SK-N-SH (cell line): Measurements from ENCODE around the gene TSPYL4. TPM values are rescaled to one million over a fixed set of nuclear protein-coding genes. Genes with fewer than 3 reads are reported as not detected.

Experiments
- CTCF ChIA-PET: fragments of 300-600, 350-600 bp; formaldehyde crosslinking; extraction: SDS; loops from one replicate; lab custom pipeline; 2021; lab: Yijun Ruan, JAX
- POLR2A ChIA-PET: fragments of 350-600 bp; sonication (Branson Sonifier 250); formaldehyde crosslinking; extraction: SDS; loops from one replicate; lab custom pipeline; 2020; ENCODE audit warnings: antibody characterized with exemption, inconsistent platforms; lab: Yijun Ruan, JAX
- DNase-seq: peaks from one replicate; pipeline ENCODE4 v3.0.0; 2012
- H2AFZ ChIP-seq: fragments of 200-600 bp; sonication (generic); 2 replicates; pipeline ENCODE4 v1.8.1; 2016; ENCODE audit warnings: antibody characterized with exemption, mild to moderate bottlenecking, low read depth
- H3F3A ChIP-seq: fragments of 200-600 bp; sonication (generic); replicated peaks from 2 replicates; pipeline ENCODE3; 2016; ENCODE audit warnings: antibody characterized with exemption, mild to moderate bottlenecking; ENCODE audit not compliant: insufficient read depth
- H3K27ac ChIP-seq, 2 experiments: fragments of 200-500 bp in 1 of 2; fragments of 200-600 bp in 1 of 2; sonication (Bioruptor generic) in 1 of 2; sonication (generic), shearing (Covaris generic) in 1 of 2; 2 replicates each; pipeline versions ENCODE4 v1.5.1 to v1.6.1; 2014 to 2016; ENCODE audit warnings: low read depth in 2 of 2, inconsistent platforms in 1 of 2, low read length in 1 of 2, mild to moderate bottlenecking in 1 of 2, mixed read lengths in 1 of 2
- H3K27me3 ChIP-seq: fragments of 200-600 bp; sonication (generic), shearing (Covaris generic); 2 replicates; pipeline ENCODE4 v1.6.1; 2016; ENCODE audit warnings: mixed run types; ENCODE audit not compliant: insufficient read depth
- H3K36me3 ChIP-seq, 2 experiments: fragments of 200-500 bp in 1 of 2; fragments of 200-600 bp in 1 of 2; sonication (Bioruptor generic) in 1 of 2; sonication (generic) in 1 of 2; replicated peaks in 1 of 2; 2 replicates each; pipeline versions ENCODE3 to v1.5.1; 2014 to 2016; ENCODE audit warnings: low read length in 1 of 2, mild to moderate bottlenecking in 1 of 2; ENCODE audit not compliant: insufficient read depth in 2 of 2, control insufficient read depth in 1 of 2
- H3K4me1 ChIP-seq, 2 experiments: fragments of 200-500 bp in 1 of 2; fragments of 200-600 bp in 1 of 2; sonication (Bioruptor generic) in 1 of 2; sonication (generic), shearing (Covaris generic) in 1 of 2; 2 replicates each; pipeline versions ENCODE4 v1.5.1 to v1.6.1; 2014 to 2016; ENCODE audit warnings: low read depth in 1 of 2, low read length in 1 of 2, mixed run types in 1 of 2; ENCODE audit not compliant: insufficient read depth in 2 of 2, control insufficient read depth in 1 of 2
- H3K4me2 ChIP-seq: fragments of 200-600 bp; sonication (generic), shearing (Covaris generic); 2 replicates; pipeline ENCODE4 v1.6.1; 2017; ENCODE audit warnings: mixed run types
- H3K4me3 ChIP-seq, 2 experiments: fragments of 200-500 bp in 1 of 2; fragments of 200-600 bp in 1 of 2; sonication (Bioruptor generic) in 1 of 2; sonication (generic), shearing (Covaris generic) in 1 of 2; 2 replicates each; pipeline versions ENCODE4 v1.5.1 to v1.8.1; 2014 to 2016; ENCODE audit warnings: low read depth in 2 of 2, inconsistent platforms in 1 of 2, low read length in 1 of 2, mild to moderate bottlenecking in 1 of 2, mixed read lengths in 1 of 2, moderate library complexity in 1 of 2
- H3K79me2 ChIP-seq: fragments of 200-600 bp; sonication (generic); 2 replicates; pipeline ENCODE4 v1.8.1; 2017; ENCODE audit warnings: mild to moderate bottlenecking; ENCODE audit not compliant: insufficient read depth
- H3K9ac ChIP-seq: fragments of 200-600 bp; sonication (generic); 2 replicates; pipeline ENCODE4 v1.6.1; 2017; ENCODE audit warnings: mixed run types
- H3K9me2 ChIP-seq: fragments of 200-600 bp; sonication (generic); 2 replicates; pipeline ENCODE4 v1.6.1; 2017; ENCODE audit warnings: mixed run types
- H3K9me3 ChIP-seq: fragments of 200-600 bp; sonication (generic); 2 replicates; pipeline ENCODE4 v1.6.1; 2017; ENCODE audit warnings: mixed run types, mild to moderate bottlenecking, moderate library complexity
- H4K20me1 ChIP-seq: fragments of 200-600 bp; sonication (generic); 2 replicates; pipeline ENCODE4 v1.6.1; 2017; ENCODE audit warnings: mild to moderate bottlenecking, mixed run types; ENCODE audit not compliant: insufficient read depth
- CHD2 ChIP-seq: fragments of 150-350 bp; IDR thresholded peaks from 2 replicates; pipeline ENCODE4 v1.6.1; 2018; ENCODE audit warnings: low read length; ENCODE audit not compliant: partially characterized antibody
- FOSL2 ChIP-seq: IDR thresholded peaks from 2 replicates; pipeline ENCODE4 v1.4.0; 2012; ENCODE audit warnings: low read depth, mild to moderate bottlenecking, moderate library complexity, borderline replicate concordance
- GABPA ChIP-seq: IDR thresholded peaks from 2 replicates; pipeline ENCODE4 v1.4.0; 2012; ENCODE audit warnings: low read depth, mild to moderate bottlenecking
- GATA2 ChIP-seq: sonication (generic); formaldehyde crosslinking; IDR thresholded peaks from 2 replicates; pipeline ENCODE4 v1.5.0; 2020; ENCODE audit warnings: mild to moderate bottlenecking, missing genetic modification reagents
- JUND ChIP-seq: IDR thresholded peaks from 2 replicates; pipeline ENCODE4 v1.4.0; 2012
- MEF2A ChIP-seq: IDR thresholded peaks from 2 replicates; pipeline ENCODE4 v1.4.0; 2012; ENCODE audit warnings: low read depth, borderline replicate concordance
- MXI1 ChIP-seq: IDR thresholded peaks from 2 replicates; pipeline ENCODE4 v1.6.1; 2012; ENCODE audit warnings: mild to moderate bottlenecking, low read depth, low read length, improper control_type of control experiment
- NRF1 ChIP-seq: IDR thresholded peaks from 2 replicates; pipeline ENCODE4 v1.6.1; 2012; ENCODE audit warnings: low read depth, mild to moderate bottlenecking, low read length
- POLR2AphosphoS5 ChIP-seq: IDR thresholded peaks from 2 replicates; pipeline ENCODE4 v1.6.1; 2012; ENCODE audit warnings: low read depth, low read length
- RAD21 ChIP-seq: IDR thresholded peaks from 2 replicates; pipeline ENCODE4 v1.6.1; 2012; ENCODE audit warnings: mild to moderate bottlenecking, low read length
- RCOR1 ChIP-seq: fragments of 150-350 bp; IDR thresholded peaks from 2 replicates; pipeline ENCODE4 v1.6.1; 2017; ENCODE audit warnings: antibody characterized with exemption, low read length
- RXRA ChIP-seq: IDR thresholded peaks from 2 replicates; pipeline ENCODE4 v1.4.0; 2012; ENCODE audit warnings: low read depth, mild to moderate bottlenecking, borderline replicate concordance
- SMC3 ChIP-seq: IDR thresholded peaks from 2 replicates; pipeline ENCODE4 v1.6.1; 2012; ENCODE audit warnings: low read depth, low read length, improper control_type of control experiment
- TAF1 ChIP-seq: IDR thresholded peaks from 2 replicates; pipeline ENCODE4 v1.6.1; 2012; ENCODE audit warnings: low read depth, mild to moderate bottlenecking, low read length, moderate library complexity, borderline replicate concordance
- TCF12 ChIP-seq: IDR thresholded peaks from 2 replicates; pipeline ENCODE4 v1.4.0; 2012
- TEAD4 ChIP-seq: IDR thresholded peaks from 2 replicates; pipeline ENCODE4 v1.4.0; 2012; ENCODE audit warnings: mild to moderate bottlenecking, borderline replicate concordance; ENCODE audit not compliant: insufficient read depth
- YY1 ChIP-seq: IDR thresholded peaks from 2 replicates; pipeline ENCODE4 v1.4.0; 2012; ENCODE audit warnings: low read depth, mild to moderate bottlenecking
- WGBS: methylation state at CpG from one replicate; pipeline ENCODE4 v1.1.6; 2017; ENCODE audit warnings: low lambda C conversion rate; 5-methylcytosine and 5-hydroxymethylcytosine counted together
- polyA plus RNA-seq, 3 experiments: library from polyadenylated mRNA; depleted of rRNA; stranded (reverse); fragments of >200 nt; gene quantifications; 2 replicates each; pipeline ENCODE4 v1.2.3, GENCODE V29; 2012
- TF ChIP-seq, protein P1 (sequence below): IDR thresholded peaks from 2 replicates; pipeline ENCODE4 v1.4.0; 2012; ENCODE audit warnings: low read depth
- TF ChIP-seq, protein P2 (sequence below): fragments of 200-600 bp; sonication (generic); IDR thresholded peaks from 2 replicates; pipeline ENCODE4 v1.6.1; 2017; ENCODE audit warnings: antibody characterized with exemption, mild to moderate bottlenecking, moderate library complexity
- TF ChIP-seq, protein P3 (sequence below): fragments of 150-350 bp; IDR thresholded peaks from 2 replicates; pipeline ENCODE4 v1.6.1; 2017; ENCODE audit warnings: antibody characterized with exemption, low read length, low read depth, borderline replicate concordance

The TSPYL4 gene
- polyA plus RNA-seq, 1 of the 3 experiments (the other 2 are of a cell fraction): 29.1 TPM

DNA sequence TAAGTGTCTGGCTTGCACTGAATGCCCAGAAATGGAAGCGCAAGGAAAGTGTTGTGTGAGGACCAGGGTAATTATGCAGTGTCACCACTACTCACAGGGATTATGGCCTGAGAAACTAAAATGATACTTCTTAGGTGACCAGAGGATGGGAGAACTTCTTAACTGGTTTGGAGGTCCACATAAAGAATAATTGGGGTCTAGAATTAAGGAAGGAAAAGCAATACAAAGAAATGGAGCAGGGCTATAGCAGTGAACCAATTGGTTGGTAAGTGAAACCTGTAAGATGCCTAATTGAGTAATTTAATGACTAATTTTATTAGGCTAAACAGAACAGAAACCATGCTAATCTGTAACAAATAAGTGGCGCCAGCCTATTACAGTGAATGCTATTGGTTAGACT lies 5.3 kb downstream of the TSPYL4 start:
- ChIA-PET CTCF (no interaction called here), POLR2A (no interaction called here)
- Histone ChIP-seq H3K79me2 (peaks cover 55% of the 10 kb centered on the region), H3K9me2 (no peaks in the 10 kb centered on the region), H3K4me3 (no peak overlapping the region), H2AFZ (no peak overlapping the region), H3K36me3 (peaks cover 24 to 40% of the 10 kb centered on the region in 2 experiments), H3K27ac (no peak overlapping the region; a peak in 1 of 4 replicates), H3K27me3 (no peaks in the 10 kb centered on the region), H3K9me3 (no peaks in the 10 kb centered on the region), H3F3A (peaks cover 27% of the 10 kb centered on the region), H3K4me2 (no peak overlapping the region), H4K20me1 (peaks cover 3% of the 10 kb centered on the region; the same call in 1 of the 2 replicates), H3K9ac (no peak overlapping the region), H3K4me1 (peaks cover 19 to 26% of the 10 kb centered on the region in 2 experiments; a peak in 3 of 4 replicates)
- TF ChIP-seq RCOR1 (no peak), TEAD4 (no peak), FOSL2 (no peak), YY1 (no peak), GABPA (no peak)
- 98% methylated on average over 2 of the region's 2 CpGs for WGBS
- no peak for DNase-seq

DNA sequence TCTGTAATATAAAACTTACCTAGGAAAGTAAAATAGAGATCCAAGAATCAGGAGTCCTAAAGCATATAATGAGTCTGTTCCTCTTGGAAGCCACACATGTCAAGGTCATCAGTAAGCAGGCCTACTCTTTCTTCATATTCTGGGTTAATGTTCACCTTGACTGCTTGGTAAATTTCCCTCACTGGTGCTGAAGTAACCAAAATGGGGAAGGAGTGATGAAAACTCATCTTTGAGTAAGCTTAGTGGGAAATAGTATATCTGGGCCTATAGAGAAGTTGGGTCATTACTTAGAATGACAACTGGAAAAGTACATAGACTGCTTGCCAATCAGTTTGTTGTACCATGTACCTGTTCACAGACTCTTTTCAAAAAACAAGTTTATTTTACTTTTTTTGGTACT lies 6.6 kb downstream of the TSPYL4 start:
- H3K36me3 ChIP-seq: peaks cover 24 to 38% of the 10 kb centered on the region in 2 experiments
- H3K9ac ChIP-seq: no peak overlapping the region
- no peak overlapping the region for H3K4me2 ChIP-seq
- POLR2A ChIA-PET: interaction anchor here (0.8 kb wide), 1 partner anchor 18 kb away, joined by 4 read pairs; no protein-coding TSS in a partner anchor
- H3K79me2 ChIP-seq: peaks cover 42% of the 10 kb centered on the region
- H3K4me1 ChIP-seq: peaks cover 13 to 18% of the 10 kb centered on the region in 2 experiments; a peak in 3 of 4 replicates
- CTCF ChIA-PET: no interaction called here
- no peak overlapping the region for H3K27ac ChIP-seq
- H3K9me3 ChIP-seq: no peaks in the 10 kb centered on the region
- H4K20me1 ChIP-seq: peaks cover 3% of the 10 kb centered on the region; the same call in 1 of the 2 replicates
- DNase-seq: no peak
- no peak overlapping the region for H3K4me3 ChIP-seq
- H3K27me3 ChIP-seq: no peaks in the 10 kb centered on the region
- no peaks in the 10 kb centered on the region for H3K9me2 ChIP-seq
- no peak overlapping the region for H2AFZ ChIP-seq
- TF ChIP-seq JUND (no peak), RAD21 (no peak)
- TF ChIP-seq, protein P1, sequence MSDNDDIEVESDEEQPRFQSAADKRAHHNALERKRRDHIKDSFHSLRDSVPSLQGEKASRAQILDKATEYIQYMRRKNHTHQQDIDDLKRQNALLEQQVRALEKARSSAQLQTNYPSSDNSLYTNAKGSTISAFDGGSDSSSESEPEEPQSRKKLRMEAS: no peak
- H3F3A ChIP-seq: peaks cover 31% of the 10 kb centered on the region

DNA sequence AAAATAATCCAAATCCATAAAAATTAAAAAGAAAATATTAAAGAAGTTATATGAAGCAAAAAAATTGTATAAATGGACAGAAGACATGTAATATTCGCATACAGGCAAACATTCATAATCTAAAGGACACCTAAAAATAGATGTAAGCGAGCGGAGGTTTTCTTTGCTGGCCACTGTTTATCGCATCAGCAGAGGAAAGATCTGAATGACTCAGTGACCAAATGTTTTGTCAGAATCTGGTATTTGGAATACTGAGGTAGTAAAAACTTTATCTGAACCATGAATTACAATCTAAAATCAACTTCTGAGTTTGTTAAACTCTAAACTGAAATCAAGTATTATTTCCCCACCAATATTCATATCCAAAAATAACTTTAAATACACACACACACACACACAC lies 7.8 kb downstream of the TSPYL4 start:
- H3K4me2 ChIP-seq: 0 out of 2 replicates have a peak overlapping the region, but pooled peaks have one; percentile 37
- H3K9me2 ChIP-seq: no peaks in the 10 kb centered on the region
- peaks cover 24% of the 10 kb centered on the region for H3F3A ChIP-seq
- peaks cover 32% of the 10 kb centered on the region for H3K79me2 ChIP-seq
- no peaks in the 10 kb centered on the region for H3K27me3 ChIP-seq
- H3K4me1 ChIP-seq: peaks cover 4 to 7% of the 10 kb centered on the region in 2 experiments; a peak in 3 of 4 replicates
- no peak for DNase-seq
- ChIA-PET POLR2A (no interaction called here), CTCF (interaction anchor here (0.6 kb wide), 1 partner anchor 276 kb away, joined by 3 read pairs; no protein-coding TSS in a partner anchor)
- no peaks in the 10 kb centered on the region for H3K9me3 ChIP-seq
- peak overlapping the region in 1 of 2 experiments; percentile 48; a peak in 2 of 4 replicates for H3K27ac ChIP-seq
- 73% methylated on average over 4 of the region's 4 CpGs for WGBS
- peaks cover 20 to 36% of the 10 kb centered on the region in 2 experiments for H3K36me3 ChIP-seq
- no peak overlapping the region for H3K9ac ChIP-seq
- 0 out of 2 replicates have a peak, but pooled peaks cover 3% of the 10 kb centered on the region for H4K20me1 ChIP-seq
- H2AFZ ChIP-seq: no peak overlapping the region
- no peak overlapping the region for H3K4me3 ChIP-seq
- no peak for TF ChIP-seq GATA2 (CRISPR knock-in tag)
- no peak for TF ChIP-seq MXI1
- TF ChIP-seq FOSL2: peak; percentile 34; the same call in 1 of the 2 replicates
- TF ChIP-seq TCF12: 0 out of 2 replicates have a peak, but pooled peaks have one; percentile 12
- no peak for TF ChIP-seq SMC3
- no peak for TF ChIP-seq TEAD4
- peak; percentile 19; the same call in 1 of the 2 replicates for TF ChIP-seq JUND
- TF ChIP-seq, protein P2, sequence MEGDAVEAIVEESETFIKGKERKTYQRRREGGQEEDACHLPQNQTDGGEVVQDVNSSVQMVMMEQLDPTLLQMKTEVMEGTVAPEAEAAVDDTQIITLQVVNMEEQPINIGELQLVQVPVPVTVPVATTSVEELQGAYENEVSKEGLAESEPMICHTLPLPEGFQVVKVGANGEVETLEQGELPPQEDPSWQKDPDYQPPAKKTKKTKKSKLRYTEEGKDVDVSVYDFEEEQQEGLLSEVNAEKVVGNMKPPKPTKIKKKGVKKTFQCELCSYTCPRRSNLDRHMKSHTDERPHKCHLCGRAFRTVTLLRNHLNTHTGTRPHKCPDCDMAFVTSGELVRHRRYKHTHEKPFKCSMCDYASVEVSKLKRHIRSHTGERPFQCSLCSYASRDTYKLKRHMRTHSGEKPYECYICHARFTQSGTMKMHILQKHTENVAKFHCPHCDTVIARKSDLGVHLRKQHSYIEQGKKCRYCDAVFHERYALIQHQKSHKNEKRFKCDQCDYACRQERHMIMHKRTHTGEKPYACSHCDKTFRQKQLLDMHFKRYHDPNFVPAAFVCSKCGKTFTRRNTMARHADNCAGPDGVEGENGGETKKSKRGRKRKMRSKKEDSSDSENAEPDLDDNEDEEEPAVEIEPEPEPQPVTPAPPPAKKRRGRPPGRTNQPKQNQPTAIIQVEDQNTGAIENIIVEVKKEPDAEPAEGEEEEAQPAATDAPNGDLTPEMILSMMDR: no peak
- TF ChIP-seq, protein P1: no peak
- TF ChIP-seq MEF2A: 0 out of 2 replicates have a peak, but pooled peaks have one; percentile 27
- TF ChIP-seq CHD2: no peak
- TF ChIP-seq RAD21: no peak
- no peak for TF ChIP-seq NRF1
- TF ChIP-seq TAF1: no peak
- no peak for TF ChIP-seq POLR2AphosphoS5
- TF ChIP-seq, protein P3, sequence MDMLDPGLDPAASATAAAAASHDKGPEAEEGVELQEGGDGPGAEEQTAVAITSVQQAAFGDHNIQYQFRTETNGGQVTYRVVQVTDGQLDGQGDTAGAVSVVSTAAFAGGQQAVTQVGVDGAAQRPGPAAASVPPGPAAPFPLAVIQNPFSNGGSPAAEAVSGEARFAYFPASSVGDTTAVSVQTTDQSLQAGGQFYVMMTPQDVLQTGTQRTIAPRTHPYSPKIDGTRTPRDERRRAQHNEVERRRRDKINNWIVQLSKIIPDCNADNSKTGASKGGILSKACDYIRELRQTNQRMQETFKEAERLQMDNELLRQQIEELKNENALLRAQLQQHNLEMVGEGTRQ: no peak
- no peak for TF ChIP-seq RXRA
